Tibial nerve (tissue), 3 donors: ENCODE results near the gene MARK4.

Experiments used
- CTCF ChIP-seq, 5 experiments: fragments of 200-600 bp in 3 of 5; fragments of 450-650 bp in 2 of 5; sonication (generic) in 3 of 5; IDR thresholded peaks; one replicate each; pipeline ENCODE4 v1.5.1; 2016 to 2019; ENCODE audit warnings: antibody characterized with exemption in 5 of 5, mild to moderate bottlenecking in 3 of 5, moderate library complexity in 2 of 5
- POLR2A ChIP-seq, 2 donors: fragments of 450-650 bp; IDR thresholded peaks; one replicate each; pipeline ENCODE4 v1.6.1; 2017; ENCODE audit warnings: antibody characterized with exemption in 2 of 2, mild to moderate bottlenecking in 2 of 2, moderate library complexity in 2 of 2

GRCh38 chr19:45276284-45276687 lies 25.2 kb downstream of the MARK4 start:
- no peak for TF ChIP-seq CTCF (IDR thresholded peaks at IDR 0.05)
- TF ChIP-seq POLR2A (IDR thresholded peaks at IDR 0.05): no peak
